Measurements from ENCODE around the gene CDH4.

Gene CDH4

DNA sequence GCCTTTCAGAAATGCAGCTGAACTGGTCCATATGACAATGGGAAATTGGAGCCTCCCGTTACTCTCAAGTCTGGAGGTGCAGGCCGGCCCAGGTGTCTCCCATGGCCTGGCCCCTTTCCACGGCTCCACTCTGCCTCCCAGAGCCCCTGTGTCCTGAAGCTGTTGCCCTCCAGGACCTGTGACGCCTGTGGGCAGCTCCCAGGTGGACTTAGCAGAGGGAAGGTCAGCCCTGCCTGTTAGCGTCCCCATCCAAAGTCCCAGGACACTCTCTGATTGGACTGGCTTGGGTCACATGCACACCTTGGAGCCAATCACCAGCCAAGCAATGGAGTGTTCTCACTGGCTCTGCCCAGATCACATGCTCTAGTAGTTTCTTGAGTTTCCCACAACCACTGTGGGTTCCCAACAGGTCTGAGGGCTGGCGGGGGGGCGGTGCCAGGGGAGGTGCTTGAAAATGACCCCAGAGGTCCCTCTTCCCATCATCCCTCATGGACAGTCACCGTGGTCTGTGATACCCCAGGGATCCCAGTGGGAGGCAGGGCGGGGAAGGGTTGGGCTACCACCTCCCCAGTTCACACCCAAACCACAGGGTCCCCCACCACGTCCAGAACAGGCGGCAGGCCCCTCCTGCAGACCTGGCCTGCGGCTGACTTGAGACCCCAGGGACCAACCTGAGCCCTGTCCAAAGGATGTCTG lies 678.1 kb downstream of the CDH4 start:
- Histone ChIP-seq H3K4me3 (ENCODE audit: extremely low read depth, insufficient read depth, low read length, poor library complexity, severe bottlenecking) (no peak overlapping the region), H3K9me3 (ENCODE audit: control insufficient read depth, low read length) (no peaks in the 10 kb centered on the region), H3K4me1 (ENCODE audit: control insufficient read depth, insufficient read depth, low read length, poor library complexity, severe bottlenecking) (no peaks in the 10 kb centered on the region), H3K36me3 (ENCODE audit: control insufficient read depth, insufficient read depth, low read length) (no peaks in the 10 kb centered on the region), H3K27ac (ENCODE audit: low read depth, low read length, severe bottlenecking) (no peak overlapping the region)
- WGBS, 2 experiments (ENCODE audit: insufficient coverage in 2 of 2): 92 to 96% methylated on average over 7 to 10 of the region's 12 CpGs

DNA sequence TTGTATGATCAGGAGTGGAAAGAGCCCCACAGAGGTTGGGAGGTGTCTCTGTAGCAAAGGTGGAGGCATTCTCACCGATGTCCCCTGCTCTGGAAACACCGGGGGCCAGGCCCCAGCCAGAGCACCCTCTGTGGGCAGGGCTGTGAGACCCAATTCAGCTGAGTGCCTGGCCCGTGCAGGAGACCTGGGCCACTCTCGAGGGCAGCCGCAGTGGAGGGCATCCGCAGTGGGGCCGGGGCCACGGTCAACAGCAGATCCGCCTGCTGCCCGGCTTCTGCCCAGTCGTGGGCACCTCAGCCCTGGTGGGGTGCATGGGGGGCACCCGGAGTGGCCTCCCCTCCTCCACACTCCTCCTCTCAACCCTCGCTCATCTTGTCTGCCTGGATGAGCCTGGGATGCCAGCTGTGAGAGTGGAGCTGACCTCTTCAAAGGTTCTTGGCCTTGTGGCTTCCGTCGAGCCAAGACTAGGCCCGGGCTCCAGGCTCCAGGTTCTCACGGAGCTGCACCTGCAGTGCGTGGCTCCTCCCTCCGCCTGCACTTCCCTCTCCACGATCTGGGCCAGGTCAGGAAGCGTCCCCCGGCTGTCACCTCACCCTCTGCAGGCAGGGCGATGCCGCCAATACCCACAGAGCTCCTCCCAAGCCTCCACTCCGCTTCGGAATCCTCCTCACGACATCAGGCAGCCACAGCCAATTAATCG lies 678.9 kb downstream of the CDH4 start:
- Histone ChIP-seq H3K4me1 (ENCODE audit: control insufficient read depth, insufficient read depth, low read length, poor library complexity, severe bottlenecking) (no peaks in the 10 kb centered on the region), H3K36me3 (ENCODE audit: control insufficient read depth, insufficient read depth, low read length) (no peaks in the 10 kb centered on the region), H3K9me3 (ENCODE audit: control insufficient read depth, low read length) (no peaks in the 10 kb centered on the region), H3K4me3 (ENCODE audit: extremely low read depth, insufficient read depth, low read length, poor library complexity, severe bottlenecking) (no peak overlapping the region), H3K27ac (ENCODE audit: low read depth, low read length, severe bottlenecking) (no peak overlapping the region)
- 87 to 90% methylated on average over 21 to 26 of the region's 28 CpGs for WGBS, 2 experiments (ENCODE audit: insufficient coverage in 2 of 2)

DNA sequence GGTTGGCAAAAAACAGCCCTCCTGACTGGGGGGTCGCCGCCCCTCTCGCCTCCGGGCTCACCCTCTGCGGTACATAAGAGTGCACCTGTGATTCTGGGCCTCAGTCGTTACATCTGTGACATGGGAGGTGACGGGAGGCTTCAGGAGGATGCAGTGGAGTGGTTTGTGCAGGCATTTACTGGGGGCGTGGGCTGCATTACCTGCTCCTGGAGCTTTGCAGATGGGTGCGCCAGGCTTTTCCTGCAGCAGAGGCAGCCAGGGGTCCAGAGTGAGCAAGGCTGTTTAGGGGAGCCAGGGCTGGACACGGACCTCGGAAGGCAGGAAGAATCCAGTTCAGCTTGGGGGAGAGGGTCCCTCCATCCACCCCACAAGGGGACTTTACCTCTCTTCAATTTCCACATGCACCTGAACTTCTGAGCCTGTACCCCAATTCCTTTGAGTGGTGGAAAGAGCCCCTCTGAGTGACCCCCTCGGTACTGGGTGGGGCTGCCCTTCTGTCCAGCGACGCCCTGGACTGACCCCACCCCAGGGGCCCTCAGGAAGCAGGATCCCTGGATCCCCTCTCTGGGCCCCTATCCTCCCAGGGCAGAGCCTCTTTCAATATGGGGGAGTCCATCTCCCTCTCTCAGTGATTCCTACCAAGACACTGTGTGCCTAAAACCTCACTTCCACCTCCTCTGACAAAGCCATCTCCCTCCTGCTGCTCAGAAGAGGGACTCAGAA lies 679.6 kb downstream of the CDH4 start:
- Histone ChIP-seq H3K9me3 (ENCODE audit: control insufficient read depth, low read length) (no peaks in the 10 kb centered on the region), H3K27ac (ENCODE audit: low read depth, low read length, severe bottlenecking) (no peak overlapping the region), H3K36me3 (ENCODE audit: control insufficient read depth, insufficient read depth, low read length) (no peaks in the 10 kb centered on the region), H3K4me1 (ENCODE audit: control insufficient read depth, insufficient read depth, low read length, poor library complexity, severe bottlenecking) (no peaks in the 10 kb centered on the region), H3K4me3 (ENCODE audit: extremely low read depth, insufficient read depth, low read length, poor library complexity, severe bottlenecking) (no peak overlapping the region)
- WGBS, 2 experiments (ENCODE audit: insufficient coverage in 2 of 2): 96% methylated on average over 12 of the region's 14 CpGs

DNA sequence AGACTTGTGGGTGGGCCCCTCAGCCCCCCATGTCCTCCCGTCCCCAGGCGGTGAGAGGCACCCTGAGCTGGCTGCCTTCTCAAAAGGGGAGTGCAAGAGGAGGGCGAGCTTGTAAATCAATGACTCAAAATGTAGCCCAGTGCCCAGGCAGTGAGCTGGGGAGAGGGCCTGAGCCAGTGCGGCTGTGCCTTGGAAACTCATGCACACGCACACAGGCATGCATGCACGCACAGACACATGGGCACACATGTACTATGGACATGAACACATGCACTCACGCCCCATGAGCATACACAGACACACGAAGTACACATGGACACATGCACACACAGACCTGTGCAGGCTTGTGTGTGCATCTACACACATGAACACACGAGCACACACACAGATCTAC lies 680.1 kb downstream of the CDH4 start:
- no peaks in the 10 kb centered on the region for H3K4me1 ChIP-seq (ENCODE audit: control insufficient read depth, insufficient read depth, low read length, poor library complexity, severe bottlenecking)
- 83 to 87% methylated on average over 8 to 9 of the region's 9 CpGs for WGBS, 2 experiments (ENCODE audit: insufficient coverage in 2 of 2)
- no peaks in the 10 kb centered on the region for H3K36me3 ChIP-seq (ENCODE audit: control insufficient read depth, insufficient read depth, low read length)
- H3K27ac ChIP-seq (ENCODE audit: low read depth, low read length, severe bottlenecking): no peak overlapping the region
- H3K9me3 ChIP-seq (ENCODE audit: control insufficient read depth, low read length): no peaks in the 10 kb centered on the region
- H3K4me3 ChIP-seq (ENCODE audit: extremely low read depth, insufficient read depth, low read length, poor library complexity, severe bottlenecking): no peak overlapping the region

DNA sequence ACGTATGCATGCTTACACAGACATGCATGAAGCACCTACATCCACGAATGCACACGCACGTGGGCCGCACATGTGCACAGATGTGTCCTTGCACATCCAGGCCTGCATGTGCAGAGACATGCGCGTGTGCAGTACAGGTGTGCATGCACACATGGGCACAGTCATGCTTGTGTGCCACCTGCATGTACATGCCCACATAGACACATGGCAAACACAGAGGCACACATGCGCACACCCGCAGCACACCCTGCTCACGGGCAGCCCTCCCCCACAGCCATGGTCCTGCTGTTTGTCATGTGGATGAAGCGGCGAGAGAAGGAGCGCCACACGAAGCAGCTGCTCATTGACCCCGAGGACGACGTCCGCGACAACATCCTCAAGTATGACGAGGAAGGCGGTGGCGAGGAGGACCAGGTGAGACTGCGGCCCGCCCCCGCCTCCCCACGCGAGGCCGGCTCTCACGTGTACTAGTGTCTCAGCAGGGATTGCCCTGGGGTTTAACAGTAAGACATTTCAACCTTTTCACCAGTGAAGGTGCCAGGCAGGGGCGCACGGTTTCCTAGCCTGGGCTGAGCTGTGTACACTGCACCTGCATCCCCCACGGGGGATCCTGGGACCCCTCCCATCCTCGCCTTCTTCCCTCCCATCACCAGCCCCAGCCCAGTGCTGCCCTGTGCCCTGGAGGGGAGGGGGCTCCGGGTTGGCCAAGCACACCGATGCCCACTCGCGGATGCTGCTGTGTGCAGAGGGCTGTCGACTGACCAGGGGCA lies 680.8 kb downstream of the CDH4 start:
- 88 to 94% methylated on average over 33 to 35 of the region's 38 CpGs for WGBS, 2 experiments (ENCODE audit: insufficient coverage in 2 of 2)
- Histone ChIP-seq H3K27ac (ENCODE audit: low read depth, low read length, severe bottlenecking) (no peak overlapping the region), H3K36me3 (ENCODE audit: control insufficient read depth, insufficient read depth, low read length) (no peaks in the 10 kb centered on the region), H3K4me3 (ENCODE audit: extremely low read depth, insufficient read depth, low read length, poor library complexity, severe bottlenecking) (no peak overlapping the region), H3K9me3 (ENCODE audit: control insufficient read depth, low read length) (no peaks in the 10 kb centered on the region), H3K4me1 (ENCODE audit: control insufficient read depth, insufficient read depth, low read length, poor library complexity, severe bottlenecking) (no peaks in the 10 kb centered on the region)

DNA sequence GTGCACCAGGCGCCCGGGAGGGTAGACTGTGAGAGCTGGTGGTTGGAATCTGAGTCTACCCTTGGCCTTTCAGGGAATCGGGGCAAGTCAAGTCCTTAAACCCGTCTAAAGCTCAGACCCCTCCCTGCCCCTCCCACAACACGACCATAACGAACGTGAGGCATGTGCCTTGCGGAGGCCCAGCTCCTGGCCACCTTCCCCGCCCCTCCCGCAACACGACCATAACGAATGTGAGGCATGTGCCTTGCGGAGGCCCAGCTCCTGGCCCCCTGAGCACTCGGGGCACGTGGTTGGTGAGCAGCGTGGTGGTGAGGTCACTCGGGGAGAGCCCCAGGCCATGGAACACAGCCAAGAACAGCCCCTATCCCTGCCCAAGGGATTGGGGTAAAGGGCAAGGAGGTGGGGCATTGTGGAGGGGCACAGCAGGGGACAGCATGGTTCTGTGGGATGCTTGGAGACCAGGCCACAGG lies 681.5 kb downstream of the CDH4 start:
- Histone ChIP-seq H3K4me3 (ENCODE audit: extremely low read depth, insufficient read depth, low read length, poor library complexity, severe bottlenecking) (no peak overlapping the region), H3K36me3 (ENCODE audit: control insufficient read depth, insufficient read depth, low read length) (no peaks in the 10 kb centered on the region), H3K27ac (ENCODE audit: low read depth, low read length, severe bottlenecking) (no peak overlapping the region), H3K9me3 (ENCODE audit: control insufficient read depth, low read length) (no peaks in the 10 kb centered on the region), H3K4me1 (ENCODE audit: control insufficient read depth, insufficient read depth, low read length, poor library complexity, severe bottlenecking) (no peaks in the 10 kb centered on the region)
- 78 to 92% methylated on average over 13 to 15 of the region's 17 CpGs for WGBS, 2 experiments (ENCODE audit: insufficient coverage in 2 of 2)

DNA sequence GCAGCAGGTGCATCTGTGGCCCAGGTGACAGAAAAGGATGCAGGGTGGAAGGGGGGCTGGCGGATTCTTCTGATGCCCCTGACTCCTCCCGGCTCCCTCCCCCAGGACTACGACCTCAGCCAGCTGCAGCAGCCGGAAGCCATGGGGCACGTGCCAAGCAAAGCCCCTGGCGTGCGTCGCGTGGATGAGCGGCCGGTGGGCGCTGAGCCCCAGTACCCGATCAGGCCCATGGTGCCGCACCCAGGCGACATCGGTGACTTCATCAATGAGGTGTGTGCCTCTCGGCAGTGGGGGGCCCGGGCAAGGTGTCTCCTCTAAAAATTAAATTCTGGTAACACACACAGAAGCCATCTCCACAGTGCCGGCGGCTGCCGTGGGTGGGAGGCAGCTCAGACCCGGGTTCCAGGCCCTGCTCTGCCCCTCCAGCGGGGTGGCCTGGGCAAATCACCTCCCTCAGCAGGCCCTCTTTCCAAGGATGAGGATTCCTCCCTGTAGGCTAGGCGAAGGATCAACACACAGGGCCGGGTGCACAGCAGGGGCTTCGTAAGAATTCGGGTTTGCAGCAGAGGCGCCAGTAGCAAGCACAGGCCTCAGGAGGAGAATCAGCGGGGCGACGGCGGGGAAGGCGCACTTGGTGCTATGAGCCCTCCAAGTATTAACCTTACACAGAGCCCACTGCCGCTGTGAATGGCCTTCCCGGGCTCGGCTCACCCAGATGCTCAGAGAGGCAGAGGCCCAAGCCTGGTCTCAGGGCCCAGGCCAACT lies 682.1 kb downstream of the CDH4 start:
- no peaks in the 10 kb centered on the region for H3K36me3 ChIP-seq (ENCODE audit: control insufficient read depth, insufficient read depth, low read length)
- H3K27ac ChIP-seq (ENCODE audit: low read depth, low read length, severe bottlenecking): no peak overlapping the region
- no peak overlapping the region for H3K4me3 ChIP-seq (ENCODE audit: extremely low read depth, insufficient read depth, low read length, poor library complexity, severe bottlenecking)
- no peaks in the 10 kb centered on the region for H3K9me3 ChIP-seq (ENCODE audit: control insufficient read depth, low read length)
- no peaks in the 10 kb centered on the region for H3K4me1 ChIP-seq (ENCODE audit: control insufficient read depth, insufficient read depth, low read length, poor library complexity, severe bottlenecking)
- WGBS, 2 experiments (ENCODE audit: insufficient coverage in 2 of 2): 78 to 79% methylated on average over 33 to 36 of the region's 36 CpGs

DNA sequence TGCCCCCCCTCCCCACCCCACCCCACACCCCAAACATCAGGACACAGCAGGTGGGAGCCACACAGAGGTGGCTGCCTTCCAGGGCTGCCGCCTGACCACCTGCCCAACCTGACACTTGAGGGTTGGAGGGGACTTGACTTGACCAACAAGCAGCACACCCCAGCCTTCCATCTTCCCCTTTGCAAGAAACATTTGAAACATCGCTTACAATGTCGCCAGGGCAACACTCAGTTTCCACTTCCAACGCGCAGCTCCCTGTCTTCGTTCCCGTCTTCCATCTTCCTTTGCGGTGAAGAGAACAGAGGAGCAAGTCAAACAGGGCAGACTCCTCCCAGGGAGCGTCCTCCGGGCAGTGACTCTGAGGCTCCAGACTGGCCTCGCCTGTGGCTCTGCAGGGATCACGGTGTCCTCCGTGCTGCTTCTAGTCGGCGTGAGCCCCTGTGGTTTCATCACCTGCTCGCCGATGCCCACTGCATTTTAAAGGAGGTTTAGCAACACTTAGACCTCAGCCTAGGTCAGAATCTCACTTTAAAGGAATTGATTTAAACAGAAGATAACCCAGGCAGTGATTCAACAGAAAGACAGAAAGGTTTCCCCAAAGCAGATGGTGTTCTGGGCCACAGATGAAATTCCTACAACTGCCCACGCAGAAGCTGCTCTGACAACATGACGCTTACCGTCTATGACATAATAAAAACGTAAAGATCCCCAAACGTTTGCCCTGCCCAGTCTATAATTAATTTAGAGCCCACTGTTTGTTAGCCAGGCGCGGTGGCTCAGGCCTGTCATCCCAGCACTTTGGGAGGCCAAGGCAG lies 682.9 kb downstream of the CDH4 start:
- 80 to 81% methylated on average over 23 to 24 of the region's 24 CpGs for WGBS, 2 experiments (ENCODE audit: insufficient coverage in 2 of 2)
- Histone ChIP-seq H3K4me3 (ENCODE audit: extremely low read depth, insufficient read depth, low read length, poor library complexity, severe bottlenecking) (no peak overlapping the region), H3K36me3 (ENCODE audit: control insufficient read depth, insufficient read depth, low read length) (no peaks in the 10 kb centered on the region)

DNA sequence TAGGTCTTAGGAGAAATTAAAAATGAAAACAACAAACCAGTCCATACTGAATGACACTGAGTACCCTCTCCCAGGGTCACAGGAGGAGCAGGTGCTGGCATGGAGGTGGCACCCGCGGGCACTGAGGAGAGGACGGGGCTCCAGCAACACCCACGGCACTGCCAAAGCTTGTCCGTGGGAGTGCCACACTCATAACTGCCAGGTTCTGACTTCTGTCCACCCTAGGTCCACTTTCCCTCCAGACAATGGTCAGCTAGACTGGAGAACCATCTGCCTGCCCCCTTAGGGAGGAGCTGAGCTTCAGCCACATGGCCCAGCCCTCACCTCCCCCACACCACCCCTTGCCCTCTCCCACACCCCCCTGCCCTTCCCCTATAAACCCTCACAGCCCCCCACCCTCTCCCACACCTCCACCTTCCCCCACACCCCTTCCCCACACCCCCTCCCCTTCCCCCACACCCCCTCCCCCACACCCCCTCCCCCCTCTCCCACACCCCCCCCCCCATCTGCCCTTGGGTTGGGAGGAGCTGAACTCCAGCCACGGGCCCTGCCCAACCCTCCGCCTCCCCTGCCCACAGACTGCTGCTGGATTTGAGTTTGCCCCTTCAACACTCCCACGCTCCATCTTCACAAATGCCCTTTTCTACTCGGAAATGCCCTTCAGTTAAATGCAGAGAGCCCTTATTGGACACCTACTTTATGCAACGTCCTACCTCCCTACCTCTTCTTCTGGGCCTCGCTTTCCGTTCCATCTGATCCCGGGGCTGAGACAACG lies 684.1 kb downstream of the CDH4 start:
- no peak overlapping the region for H3K4me3 ChIP-seq (ENCODE audit: extremely low read depth, insufficient read depth, low read length, poor library complexity, severe bottlenecking)
- H3K27ac ChIP-seq (ENCODE audit: low read depth, low read length, severe bottlenecking): no peak overlapping the region
- H3K9me3 ChIP-seq (ENCODE audit: control insufficient read depth, low read length): no peaks in the 10 kb centered on the region
- no peaks in the 10 kb centered on the region for H3K36me3 ChIP-seq (ENCODE audit: control insufficient read depth, insufficient read depth, low read length)
- 89 to 91% methylated on average over 12 to 14 of the region's 14 CpGs for WGBS, 2 experiments (ENCODE audit: insufficient coverage in 2 of 2)
- no peaks in the 10 kb centered on the region for H3K4me1 ChIP-seq (ENCODE audit: control insufficient read depth, insufficient read depth, low read length, poor library complexity, severe bottlenecking)

More for the DNA sequence above, 682.9 kb downstream of the CDH4 start:
- no peak overlapping the region for H3K27ac ChIP-seq (ENCODE audit: low read depth, low read length, severe bottlenecking)
- no peaks in the 10 kb centered on the region for H3K9me3 ChIP-seq (ENCODE audit: control insufficient read depth, low read length)
- no peaks in the 10 kb centered on the region for H3K4me1 ChIP-seq (ENCODE audit: control insufficient read depth, insufficient read depth, low read length, poor library complexity, severe bottlenecking)

Measured in mesodermal cell (in vitro differentiated cells).